Measurements from ENCODE around the gene PLA2G4D. TPM values are rescaled to one million over a fixed set of nuclear protein-coding genes. Genes with fewer than 3 reads are reported as not detected.
A peak's percentile ranks its signal among the peaks of the same experiment; 100 is the strongest.

The PLA2G4D gene
- total and polyA plus RNA-seq, 10 of the 15 experiments (the other 5 are each of a cell fraction or from before 2014, with no cell fraction given), result 0.03 TPM; not detected in 9

- no TSS peak for BruUV-seq (replicated peaks)
- H3K9ac ChIP-seq (ENCODE audit: control insufficient read depth, insufficient read depth, low read length), result no peak overlapping the region
- no peaks in the 10 kb centered on the region for H4K20me1 ChIP-seq (ENCODE audit: control insufficient read depth, insufficient read depth)
- H3K36me3 ChIP-seq (ENCODE audit: control insufficient read depth in 2 of 2, insufficient read depth in 2 of 2, low read length in 1 of 2), result no peaks in the 10 kb centered on the region
- H3K4me1 ChIP-seq (ENCODE audit: control insufficient read depth, insufficient read depth, low read length), result no peaks in the 10 kb centered on the region
- intact Hi-C loops (cut with micrococcal nuclease; ENCODE audit: unreplicated experiment), result loop anchor here (1.0 to 5.0 kb wide), 3 partner anchors 52 to 145 kb away; no protein-coding TSS in a partner anchor
- no peaks in the 10 kb centered on the region for H3K79me2 ChIP-seq (ENCODE audit: control insufficient read depth, insufficient read depth, low read length)
- no peak overlapping the region for H3K27ac ChIP-seq (ENCODE audit: control insufficient read depth, insufficient read depth)
- SMC1A ChIA-PET (ENCODE audit: uncharacterized antibody, unreplicated experiment), result interaction anchor here (0.6 to 1.3 kb wide), 5 partner anchors 17 to 1002 kb away, joined by 3 to 4 read pairs (median 3); no protein-coding TSS in a partner anchor
- no peak for FAIRE-seq
- H3K4me2 ChIP-seq (ENCODE audit: control insufficient read depth, insufficient read depth), result no peak overlapping the region
- POLR2A ChIA-PET, result no interaction called here
- peak; percentile 94 for ATAC-seq
- H2AFZ ChIP-seq (ENCODE audit: control insufficient read depth, low read depth, low read length), result no peak overlapping the region
- CTCF ChIA-PET, result interaction anchor here (0.6 to 4.1 kb wide), 21 partner anchors 12 to 1306 kb away, joined by 3 to 16 read pairs (median 3); no protein-coding TSS in a partner anchor
- in situ Hi-C loops (cut with MboI), result no loop called here
- 17% methylated on average over 11 of the region's 11 CpGs for WGBS (ENCODE audit: insufficient coverage, insufficient replicate concordance, low lambda C conversion rate, missing lambda C conversion rate)
- no peaks in the 10 kb centered on the region for H3K9me3 ChIP-seq (replicated peaks; ENCODE audit: control insufficient read depth, insufficient read depth, low read length)
- no peak overlapping the region for H3K4me3 ChIP-seq
- no peak for TF ChIP-seq PAX5 (IDR thresholded peaks at IDR 0.05; ENCODE audit: borderline replicate concordance, low read depth, low read length)
- peak; percentile 54; the same call in 1 of the 2 replicates for TF ChIP-seq YY1 (IDR thresholded peaks at IDR 0.05; ENCODE audit: low read depth, low read length)
- TF ChIP-seq RAD21 (IDR thresholded peaks at IDR 0.05; ENCODE audit: insufficient read depth, low read depth, low read length), result peak; percentile 71
- TF ChIP-seq SMC3 (IDR thresholded peaks at IDR 0.05; ENCODE audit: borderline replicate concordance, low read length), result peak; percentile 59; the same call in 1 of the 2 replicates
- peak; percentile 74 to 87 (median 80) for TF ChIP-seq CTCF (IDR thresholded peaks at IDR 0.05 in 2 of 3, conservative IDR thresholded peaks at IDR 0.05 in 1 of 3; ENCODE audit: control insufficient read depth in 2 of 3, extremely low read depth in 1 of 3, insufficient read depth in 1 of 3, low read depth in 3 of 3, low read length in 3 of 3)
- no peak for DNase-seq (ENCODE audit: low read depth, low spot score)
- H3K27me3 ChIP-seq (replicated peaks in 1 of 2; ENCODE audit: control insufficient read depth in 2 of 2, insufficient read depth in 2 of 2, low read length in 1 of 2), result no peaks in the 10 kb centered on the region
- RAD21 ChIA-PET (ENCODE audit: unreplicated experiment), result interaction anchor here (0.8 to 1.3 kb wide), 4 partner anchors 23 to 251 kb away, joined by 3 read pairs; no protein-coding TSS in a partner anchor
Observed at GRCh38 chr15:42133886-42134502, 39.6 kb upstream of the PLA2G4D start.

Measured in GM12878 (cell line).